ENCODE results near the gene EIPR1. TPM values are rescaled to one million over a fixed set of nuclear protein-coding genes. Genes with fewer than 3 reads are reported as not detected.

The EIPR1 gene
- total and polyA plus RNA-seq, 2 of the 4 experiments (the other 2 are of a cell fraction): 46.5 to 67.4 TPM

- H3K4me3 ChIP-seq (ENCODE audit: insufficient read depth, low read depth, low read length): no peak overlapping the region
- H3K14ac ChIP-seq (replicated peaks; ENCODE audit: low read depth, low read length): no peak overlapping the region
- ChIA-PET POLR2A (ENCODE audit: unreplicated experiment) (no interaction called here), CTCF (no interaction called here)
- no TSS peak for BruUV-seq (replicated peaks)
- H3K4me2 ChIP-seq (ENCODE audit: low read depth, low read length): no peak overlapping the region
- H4K91ac ChIP-seq (ENCODE audit: insufficient read depth, low read depth, low read length): no peak overlapping the region
- H2BK5ac ChIP-seq (ENCODE audit: low read depth, low read length, poor library complexity, severe bottlenecking): no peak overlapping the region
- H2BK120ac ChIP-seq (ENCODE audit: low read depth, low read length): no peak overlapping the region
- 40% methylated on average over 1 of the region's 8 CpGs; no CpG with 5 or more reads in 1 of the 2 experiments for WGBS, 2 experiments (ENCODE audit: extremely low coverage in 2 of 2, insufficient read length in 1 of 2)
- H3K79me1 ChIP-seq (ENCODE audit: low read depth in 1 of 2, low read length in 2 of 2): no peaks in the 10 kb centered on the region
- H3K27me3 ChIP-seq (ENCODE audit: control insufficient read depth, insufficient read depth, low read length): no peaks in the 10 kb centered on the region
- ATAC-seq (ENCODE audit: low read depth) (no peak), DNase-seq (no peak)
- no peak overlapping the region for H2AFZ ChIP-seq (replicated peaks; ENCODE audit: low read length, poor library complexity)
- no peaks in the 10 kb centered on the region for H4K20me1 ChIP-seq (ENCODE audit: insufficient read depth, low read length)
- no peak overlapping the region for H3K4ac ChIP-seq (ENCODE audit: low read depth, low read length)
- no peak overlapping the region for H3K9ac ChIP-seq (ENCODE audit: low read depth, low read length)
- H2AK9ac ChIP-seq (replicated peaks; ENCODE audit: low read depth, low read length, poor library complexity): no peak overlapping the region
- H3K4me1 ChIP-seq (ENCODE audit: control insufficient read depth, insufficient read depth, low read length): no peaks in the 10 kb centered on the region
- no peak overlapping the region for H2BK20ac ChIP-seq (ENCODE audit: low read depth, low read length)
- H3K36me3 ChIP-seq (ENCODE audit: control insufficient read depth, insufficient read depth, low read length): no peaks in the 10 kb centered on the region
- TF ChIP-seq CEBPB (IDR thresholded peaks at IDR 0.05; ENCODE audit: low read depth, low read length) (no peak), MAFK (IDR thresholded peaks at IDR 0.05; ENCODE audit: low read depth, low read length) (no peak), MXI1 (IDR thresholded peaks at IDR 0.05; ENCODE audit: borderline replicate concordance, low read depth, low read length) (no peak), BHLHE40 (IDR thresholded peaks at IDR 0.05; ENCODE audit: low read depth, low read length) (no peak), SMC3 (IDR thresholded peaks at IDR 0.05; ENCODE audit: low read depth, low read length) (no peak), NFE2L2 (IDR thresholded peaks at IDR 0.05; ENCODE audit: low read depth, low read length) (no peak), RCOR1 (IDR thresholded peaks at IDR 0.05; ENCODE audit: insufficient replicate concordance, low read length) (no peak), USF2 (IDR thresholded peaks at IDR 0.05; ENCODE audit: low read depth, low read length) (no peak), RAD21 (IDR thresholded peaks at IDR 0.05; ENCODE audit: low read length) (no peak), FOS (IDR thresholded peaks at IDR 0.05; ENCODE audit: low read depth, low read length) (no peak)
- in situ Hi-C loops (cut with MboI; ENCODE audit: low sequenced_read_pairs) (no loop called here), dilution Hi-C loops (cut with HindIII; ENCODE audit: low sequenced_read_pairs, unreplicated experiment) (no loop called here), intact Hi-C loops (cut with micrococcal nuclease) (no loop called here)
- no peak overlapping the region for H3K56ac ChIP-seq (ENCODE audit: extremely low read depth, insufficient read depth, low read length)
- no peak overlapping the region for H3K27ac ChIP-seq (ENCODE audit: insufficient read depth, low read length)
- no peak overlapping the region for H3K18ac ChIP-seq (ENCODE audit: low read depth, low read length)
- H3K9me3 ChIP-seq (ENCODE audit: control insufficient read depth, insufficient read depth, low read length): no peaks in the 10 kb centered on the region; the same call in 1 of the 2 replicates
- H2BK15ac ChIP-seq (ENCODE audit: low read depth, low read length): no peak overlapping the region
- no peaks in the 10 kb centered on the region for H3K9me1 ChIP-seq (ENCODE audit: insufficient read depth, low read length)
- no peak overlapping the region for H2AK5ac ChIP-seq (ENCODE audit: low read depth, low read length)
- no peak overlapping the region for H4K8ac ChIP-seq (ENCODE audit: low read depth in 2 of 2, low read length in 2 of 2)
- H3K23ac ChIP-seq (ENCODE audit: low read depth, low read length): no peak overlapping the region
- no peak overlapping the region for H4K5ac ChIP-seq (ENCODE audit: low read depth, low read length)
Observed at GRCh38 chr2:3143602-3144001, 234.0 kb downstream of the EIPR1 start.

All from IMR-90 (cell line).